CD4-positive, alpha-beta T cell treated with Interferon alpha-2 for 1 hour (primary cell): ENCODE results near the gene GJB4.
"Not testable (repeated sequence)": the region's sequence is repeated elsewhere in the genome, so short reads cannot be mapped to it uniquely, and the experiment has no call there.

Source experiments
- DNase-seq, 2 donors: peaks; one replicate each; pipeline ENCODE4 v3.0.0-alpha.2; 2020 to 2022

GJB4 gene

GRCh38 chr1:34747638-34747941, 11.9 kb upstream of the GJB4 start:
- no peak for DNase-seq

DNA sequence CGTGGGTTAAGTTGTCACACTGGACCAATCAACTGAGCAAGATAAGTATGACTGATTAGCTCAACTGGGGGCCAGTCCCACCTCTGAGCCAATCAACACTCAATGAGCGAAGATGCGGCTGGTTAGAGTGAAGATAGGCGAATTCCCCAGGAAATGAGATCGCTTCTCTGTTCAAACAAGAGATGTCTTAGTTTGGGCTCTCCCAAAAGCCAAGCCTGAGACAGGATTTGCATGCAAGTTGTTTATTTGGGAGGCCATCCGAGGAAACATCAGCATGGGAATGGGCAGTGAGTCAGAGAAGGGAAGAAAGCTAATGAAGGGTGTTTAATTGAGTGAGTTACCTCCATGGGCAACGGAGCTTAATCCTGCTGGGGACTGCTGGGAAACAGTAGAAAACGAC, 9.5 kb upstream of the GJB4 start:
- no peak for DNase-seq

DNA sequence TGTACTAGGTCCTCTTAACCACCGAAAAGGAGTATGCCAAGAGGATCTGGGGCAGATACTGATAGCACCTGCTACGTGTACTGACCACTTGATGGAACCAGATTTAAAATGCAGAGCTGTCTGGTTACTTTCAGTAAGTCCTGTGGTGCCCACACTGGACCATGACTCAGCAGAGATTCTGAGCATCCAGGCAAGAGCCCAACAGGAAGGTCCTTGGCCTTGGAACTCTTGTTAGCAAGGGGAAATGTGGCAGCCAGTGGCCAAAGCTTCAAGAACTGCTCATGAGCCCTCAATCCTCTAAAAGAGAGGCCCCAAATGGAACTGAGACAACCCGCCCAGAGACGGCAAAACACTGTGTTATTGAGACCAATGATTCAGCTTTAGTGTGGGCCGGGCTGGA, 8.9 kb upstream of the GJB4 start:
- DNase-seq = no peak

DNA sequence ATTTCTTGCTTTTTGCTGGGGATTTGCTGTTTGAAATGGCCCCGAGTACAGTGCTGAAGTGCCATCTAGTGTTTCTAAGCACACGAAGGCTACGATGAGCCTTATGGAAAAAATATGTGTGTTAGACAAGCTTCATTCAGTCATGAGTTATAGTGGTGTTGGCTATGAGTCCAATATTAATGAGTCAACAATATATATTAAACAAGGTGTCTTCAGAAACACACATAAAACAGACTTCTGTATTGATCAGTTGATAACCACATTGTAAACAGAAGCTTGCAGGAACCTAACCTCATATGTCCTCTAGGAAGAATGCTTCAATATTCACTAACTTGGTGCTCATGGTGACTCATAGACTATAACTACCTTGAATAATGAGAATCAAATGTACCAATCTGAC, 6.4 kb upstream of the GJB4 start:
- no peak for DNase-seq

DNA sequence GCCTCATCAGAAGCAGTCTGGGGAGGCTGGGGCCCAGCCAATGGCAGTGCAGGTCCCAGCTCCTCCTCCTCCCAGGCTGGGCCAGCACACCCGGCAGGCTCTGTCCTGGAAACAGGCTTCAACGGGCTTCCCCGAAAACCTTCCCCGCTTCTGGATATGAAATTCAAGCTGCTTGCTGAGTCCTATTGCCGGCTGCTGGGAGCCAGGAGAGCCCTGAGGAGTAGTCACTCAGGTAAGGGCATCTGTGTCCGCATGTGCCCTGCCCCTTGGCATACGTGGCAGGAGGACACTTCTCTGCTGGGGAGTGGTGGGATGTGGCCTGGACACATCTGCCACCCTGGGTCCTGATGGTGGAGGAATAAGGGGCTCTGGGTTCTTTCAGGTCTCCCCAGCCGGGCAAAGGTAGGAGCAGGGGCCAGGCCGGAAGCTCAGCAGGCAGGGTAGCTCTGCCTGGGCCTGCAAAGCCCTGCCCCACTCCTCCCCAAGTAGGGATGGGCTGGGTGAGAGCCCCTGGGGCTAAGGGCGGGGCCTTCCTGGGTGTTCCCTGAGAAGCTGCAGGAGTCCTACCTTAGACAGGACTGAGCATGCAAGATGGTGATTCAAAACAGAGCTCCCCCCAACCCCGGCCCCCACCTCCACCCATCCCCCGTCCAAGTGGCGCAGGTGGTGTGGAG, 4.4 kb upstream of the GJB4 start, which contains the start of gene GJB5:
GJB5 (plus strand) TSS at position 84 of the 674 bp plus-strand sequence. CDS start 2,284 bp downstream, outside the sequence.
- no peak for DNase-seq

DNA sequence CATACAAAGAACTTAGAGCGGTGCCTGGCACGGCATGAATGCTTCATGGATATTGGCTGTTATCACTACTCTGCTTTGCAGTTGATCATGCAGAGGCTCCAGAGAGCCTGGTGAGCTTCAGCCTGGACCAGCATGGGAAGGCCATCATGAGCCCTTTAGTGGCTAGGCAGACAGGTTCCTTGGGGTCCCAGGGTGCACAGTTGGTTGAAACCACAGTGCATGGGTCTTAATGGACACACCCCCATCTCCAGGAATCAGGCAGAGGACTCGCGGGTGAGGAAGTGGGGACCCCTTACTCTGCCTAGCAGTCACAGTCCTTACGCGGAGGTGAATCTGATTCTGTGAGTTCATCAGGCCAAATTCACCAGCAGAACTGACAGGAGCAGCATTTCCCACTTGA, 3.6 kb upstream of the GJB4 start:
- no peak for DNase-seq

- DNase-seq = no peak
Measured at GRCh38 chr1:34757386-34757785, 2.2 kb upstream of the GJB4 start.

GRCh38 chr1:34758751-34759150, 789 bp upstream of the GJB4 start:
- no peak for DNase-seq

- DNase-seq = no peak
Measured at GRCh38 chr1:34761176-34761761, 1.7 kb downstream of the GJB4 start.

DNA sequence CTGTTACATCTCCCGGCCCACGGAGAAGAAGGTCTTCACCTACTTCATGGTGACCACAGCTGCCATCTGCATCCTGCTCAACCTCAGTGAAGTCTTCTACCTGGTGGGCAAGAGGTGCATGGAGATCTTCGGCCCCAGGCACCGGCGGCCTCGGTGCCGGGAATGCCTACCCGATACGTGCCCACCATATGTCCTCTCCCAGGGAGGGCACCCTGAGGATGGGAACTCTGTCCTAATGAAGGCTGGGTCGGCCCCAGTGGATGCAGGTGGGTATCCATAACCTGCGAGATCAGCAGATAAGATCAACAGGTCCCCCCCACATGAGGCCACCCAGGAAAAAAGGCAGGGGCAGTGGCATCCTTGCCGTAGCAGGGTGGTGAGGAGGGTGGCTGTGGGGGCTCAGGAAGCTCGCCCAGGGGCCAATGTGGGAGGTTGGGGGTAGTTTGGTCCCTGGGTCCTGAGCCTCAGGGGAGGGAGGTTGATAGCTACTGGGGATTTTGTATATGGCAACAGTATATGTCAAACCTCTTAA, 2.3 kb downstream of the GJB4 start:
- DNase-seq = no peak

DNA sequence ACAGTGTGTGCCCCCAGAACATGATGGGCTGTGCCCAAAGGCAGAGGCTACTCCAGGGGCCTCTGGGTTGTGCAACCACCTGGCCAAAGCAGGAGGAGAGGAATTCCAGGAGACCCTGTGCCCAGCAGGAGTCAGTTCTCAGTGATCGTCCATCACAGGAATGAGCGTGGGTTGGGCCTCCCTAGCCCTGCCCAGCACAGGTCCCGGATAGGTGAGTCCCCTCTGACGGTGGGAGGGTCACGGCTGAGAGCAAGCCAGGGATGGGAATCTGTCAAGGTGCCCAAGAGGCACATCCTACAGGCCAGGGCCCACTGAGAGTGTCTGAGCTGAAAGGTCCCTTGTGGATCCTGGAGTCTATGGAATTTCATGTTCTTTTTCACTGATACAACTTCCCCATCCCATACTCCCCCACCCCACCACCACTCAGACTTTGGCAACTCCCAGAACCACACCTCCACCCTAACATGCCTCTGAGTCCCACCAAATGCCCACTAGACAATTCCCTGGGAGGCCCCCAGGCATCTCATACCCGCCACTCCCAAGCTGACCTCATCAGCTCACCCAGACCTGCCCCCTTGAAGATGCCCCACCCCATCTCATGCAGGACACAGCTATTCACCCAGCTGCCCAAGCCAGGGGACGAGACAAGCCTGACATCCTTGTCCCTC, 3.1 kb downstream of the GJB4 start:
- DNase-seq = no peak

DNA sequence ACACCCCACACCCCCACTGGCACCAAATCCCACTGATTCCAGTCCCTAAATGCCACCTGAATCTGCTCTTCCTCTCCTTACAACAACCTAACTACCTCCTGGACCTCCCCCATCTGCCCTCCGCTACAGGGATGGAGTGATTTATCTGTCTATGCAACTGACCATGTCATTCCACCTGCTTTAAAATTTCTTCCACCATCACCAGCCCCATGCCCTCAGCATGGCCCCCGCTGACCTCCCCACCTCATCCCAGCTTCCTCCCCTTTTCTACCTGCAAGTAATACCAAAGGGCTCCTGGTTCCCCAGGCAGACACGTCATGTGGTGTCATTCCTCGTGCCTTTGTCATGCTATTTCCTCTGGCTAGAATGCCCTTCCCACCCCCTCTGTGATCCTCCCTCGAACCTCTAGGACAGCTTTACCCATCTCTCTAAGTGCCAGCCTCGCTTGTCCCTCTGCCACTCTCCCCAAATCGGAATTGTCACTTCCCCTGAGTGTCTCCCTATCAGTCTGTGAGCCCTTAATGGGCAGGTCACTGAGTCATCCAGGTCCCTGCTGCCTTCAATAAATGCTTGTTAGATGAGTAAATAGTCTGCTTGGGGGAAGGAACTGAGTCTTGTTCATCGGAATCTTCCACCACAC, 3.7 kb downstream of the GJB4 start:
- DNase-seq = no peak

GRCh38 chr1:34768856-34769255, 9.3 kb downstream of the GJB4 start:
- no peak for DNase-seq

- no peak for DNase-seq
Measured at GRCh38 chr1:34770891-34771504, 11.5 kb downstream of the GJB4 start.

DNA sequence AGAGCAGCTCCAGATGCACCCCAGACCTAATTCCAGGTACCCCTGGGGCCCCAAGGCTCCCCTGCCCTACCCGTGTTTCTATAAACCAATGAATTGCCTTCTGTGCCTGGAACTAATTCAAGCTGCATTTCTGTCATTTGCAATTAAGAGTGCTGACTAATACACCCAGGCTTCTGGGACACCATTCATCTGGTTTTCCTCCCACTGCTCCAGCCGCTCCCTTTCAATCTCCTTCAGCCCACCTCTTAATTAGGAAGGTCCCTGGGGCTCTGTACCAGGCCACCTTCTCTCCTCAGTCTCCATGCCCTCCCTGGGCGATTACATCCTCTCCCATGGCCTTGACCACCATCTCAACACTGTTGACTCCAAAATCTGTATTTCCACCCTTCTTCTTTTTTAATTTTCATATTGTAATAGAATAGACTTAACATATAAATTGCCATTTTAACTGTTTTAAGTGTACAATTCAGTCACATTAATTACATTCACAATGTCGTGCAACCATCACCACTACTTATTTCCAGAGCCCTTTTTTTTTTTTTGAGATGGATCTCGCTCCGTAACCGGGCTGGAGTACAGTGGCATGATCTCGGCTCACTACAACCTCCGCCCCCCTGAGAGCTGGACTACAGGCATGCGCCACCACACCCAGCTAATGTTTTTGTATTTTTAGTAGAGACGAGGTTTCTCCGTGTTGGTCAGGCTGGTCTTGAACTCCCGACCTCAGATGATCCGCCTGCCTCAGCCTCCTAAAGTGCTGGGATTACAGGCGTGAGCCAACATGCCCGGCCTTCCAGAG, 12.2 kb downstream of the GJB4 start:
- DNase-seq = no peak

DNA sequence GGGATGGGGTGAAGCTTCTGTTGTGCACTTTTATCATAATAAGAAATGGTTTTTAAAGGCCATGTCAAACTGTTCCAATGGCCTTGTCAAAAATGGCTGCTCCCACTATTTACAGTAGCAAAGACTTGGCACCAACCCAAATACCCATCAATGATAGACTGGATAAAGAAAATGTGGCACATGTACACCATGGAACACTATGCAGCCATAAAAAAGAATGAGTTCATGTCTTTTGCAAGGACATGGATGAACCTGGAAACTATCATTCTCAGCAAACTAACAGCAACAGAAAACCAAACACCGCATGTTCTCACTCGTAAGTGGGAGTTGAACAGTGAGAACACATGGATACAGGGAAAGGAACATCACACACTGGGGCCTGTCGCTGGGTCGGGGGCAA, 13.6 kb downstream of the GJB4 start:
- not testable (repeated sequence) for DNase-seq

- no peak for DNase-seq
Measured at GRCh38 chr1:34774957-34775356, 15.4 kb downstream of the GJB4 start.

GRCh38 chr1:34776911-34777310, 17.4 kb downstream of the GJB4 start:
- no peak for DNase-seq

DNA sequence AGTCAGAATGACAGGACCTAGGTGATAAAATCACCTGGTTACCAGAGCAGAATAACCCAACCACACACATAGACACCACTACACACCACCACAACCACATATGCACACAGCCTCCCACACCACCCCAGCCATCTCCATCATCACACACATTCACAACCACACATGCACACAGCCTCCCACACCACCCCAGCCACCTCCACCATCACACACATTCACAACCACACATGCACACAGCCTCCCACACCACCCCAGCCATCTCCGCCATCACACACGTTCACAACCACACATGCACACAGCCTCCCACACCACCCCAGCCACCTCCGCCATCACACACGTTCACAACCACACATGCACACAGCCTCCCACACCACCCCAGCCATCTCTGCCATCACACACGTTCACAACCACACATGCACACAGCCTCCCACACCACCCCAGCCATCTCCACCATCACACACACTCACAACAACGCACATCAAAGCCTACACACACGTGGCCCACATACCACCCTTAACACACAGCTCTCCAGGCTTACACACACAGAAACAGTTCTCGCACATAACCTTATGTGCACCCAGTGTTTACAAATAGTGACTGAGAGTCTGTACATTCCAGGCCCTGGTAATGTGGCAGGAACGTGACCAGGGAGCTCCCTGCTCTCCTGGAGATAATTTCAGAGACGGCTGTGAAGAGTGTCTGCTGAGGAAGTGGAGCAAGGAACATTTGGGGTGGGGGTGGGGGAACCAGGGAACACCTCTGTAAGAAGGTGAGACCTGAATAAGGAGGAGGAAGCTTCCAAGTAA, 18.2 kb downstream of the GJB4 start:
- DNase-seq = no peak

GRCh38 chr1:34778381-34778780, 18.8 kb downstream of the GJB4 start:
- no peak for DNase-seq

DNA sequence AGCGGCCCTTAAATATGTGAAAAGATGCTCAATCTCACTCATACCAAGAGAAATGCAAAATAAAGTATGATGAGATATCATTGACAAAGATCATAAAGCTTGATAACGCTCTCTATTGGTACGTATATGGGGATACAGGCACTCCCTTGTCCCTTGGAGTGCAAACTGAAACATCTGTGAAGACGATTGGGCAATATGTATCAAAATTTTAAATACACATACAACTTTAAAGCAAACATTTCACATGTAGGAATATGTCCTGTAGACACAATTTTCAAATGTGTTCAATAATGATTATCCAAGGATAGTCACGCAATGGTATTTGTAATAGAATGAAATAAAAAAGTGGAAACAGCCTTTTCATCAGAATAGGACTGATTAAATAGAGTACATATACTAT, 19.5 kb downstream of the GJB4 start:
- DNase-seq = no peak

DNA sequence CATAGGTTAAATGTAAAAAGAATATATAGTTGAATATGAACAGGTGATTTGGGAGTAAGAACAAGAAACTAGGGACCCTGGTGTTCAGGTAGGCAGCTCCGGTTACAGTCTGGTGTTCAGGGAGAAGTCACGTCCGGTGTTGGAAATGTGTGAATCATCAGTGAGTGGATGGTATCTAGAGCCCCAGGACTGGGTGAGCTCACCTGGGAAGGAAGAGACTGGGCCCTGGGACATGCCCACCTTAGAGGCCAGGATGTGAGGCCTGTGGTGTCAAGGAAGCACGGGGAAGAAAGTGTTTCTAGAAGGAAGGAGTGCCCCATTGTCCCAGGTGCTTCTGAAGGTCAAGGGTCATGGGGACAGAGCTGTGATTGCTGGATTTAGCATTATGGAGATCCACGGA, 20.0 kb downstream of the GJB4 start:
- DNase-seq = no peak
